ENCODE data around the gene MEPCE.
A peak's percentile ranks its signal among the peaks of the same experiment; 100 is the strongest.
"Not testable (repeated sequence)": the region's sequence is repeated elsewhere in the genome, so short reads cannot be mapped to it uniquely, and the experiment has no call there.

MEPCE gene

GRCh38 chr7:100434297-100435144 is 4.9 kb downstream of the MEPCE start:
- no peak for DNase-seq

- DNase-seq: peak; percentile 22 to 88 (median 77)
Measured at GRCh38 chr7:100435401-100436304, 6.0 kb downstream of the MEPCE start.

- DNase-seq: no peak
Measured at GRCh38 chr7:100437150-100438100, 7.8 kb downstream of the MEPCE start.

- no peak for DNase-seq
Measured at GRCh38 chr7:100438172-100438571, 8.5 kb downstream of the MEPCE start.

GRCh38 chr7:100438731-100439130 is 9.1 kb downstream of the MEPCE start:
- DNase-seq: not testable (repeated sequence)

- not testable (repeated sequence) for DNase-seq
Measured at GRCh38 chr7:100439244-100439643, 9.6 kb downstream of the MEPCE start.

DNA sequence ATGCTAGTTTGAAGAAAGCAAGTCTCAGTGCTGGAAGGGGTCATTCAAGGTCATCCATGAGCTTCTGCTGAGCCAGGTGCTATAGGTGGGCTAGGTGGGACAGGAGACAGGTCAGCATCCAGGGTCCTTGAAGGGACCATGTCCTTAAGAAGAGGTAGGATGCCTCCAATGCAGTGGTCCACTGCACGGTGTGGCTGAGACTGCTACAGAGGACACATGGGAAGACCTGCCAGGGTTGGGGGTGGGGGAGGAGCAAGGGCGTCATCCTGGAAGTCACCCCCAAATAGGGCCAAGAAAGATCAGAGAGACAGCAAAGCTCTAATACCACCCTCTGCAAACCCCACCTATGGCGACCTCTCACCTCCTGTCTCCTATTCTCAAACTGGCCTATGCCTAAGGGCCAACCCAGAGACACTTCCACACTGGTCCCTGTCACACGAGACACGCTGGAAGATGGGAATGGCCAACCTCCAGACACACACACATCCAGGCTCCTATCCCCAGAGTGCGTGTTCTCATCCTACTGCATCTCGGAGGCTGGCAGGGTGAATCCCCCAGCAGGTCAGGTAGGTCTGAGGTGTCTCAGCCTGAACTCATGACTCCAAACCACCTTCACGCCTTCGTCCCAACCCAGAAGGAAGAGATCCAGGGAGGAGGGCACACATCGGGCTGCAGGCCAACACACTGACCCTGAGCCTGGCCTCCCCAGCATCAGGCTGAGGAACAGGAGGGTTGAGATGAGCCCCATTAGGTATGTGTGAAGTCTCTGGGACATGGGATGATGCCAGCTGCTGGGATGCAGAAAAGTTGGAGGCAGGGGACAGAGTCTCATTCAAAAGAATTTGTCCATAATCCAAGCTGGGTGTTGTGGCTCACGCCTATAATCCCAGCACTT is 12.3 kb downstream of the MEPCE start:
- no peak for DNase-seq

- no peak for DNase-seq
Measured at GRCh38 chr7:100443096-100443840, 13.6 kb downstream of the MEPCE start.

GRCh38 chr7:100444311-100445278 is 15.0 kb downstream of the MEPCE start:
- DNase-seq: no peak

- no peak for DNase-seq
Measured at GRCh38 chr7:100446040-100446439, 16.4 kb downstream of the MEPCE start.

DNA sequence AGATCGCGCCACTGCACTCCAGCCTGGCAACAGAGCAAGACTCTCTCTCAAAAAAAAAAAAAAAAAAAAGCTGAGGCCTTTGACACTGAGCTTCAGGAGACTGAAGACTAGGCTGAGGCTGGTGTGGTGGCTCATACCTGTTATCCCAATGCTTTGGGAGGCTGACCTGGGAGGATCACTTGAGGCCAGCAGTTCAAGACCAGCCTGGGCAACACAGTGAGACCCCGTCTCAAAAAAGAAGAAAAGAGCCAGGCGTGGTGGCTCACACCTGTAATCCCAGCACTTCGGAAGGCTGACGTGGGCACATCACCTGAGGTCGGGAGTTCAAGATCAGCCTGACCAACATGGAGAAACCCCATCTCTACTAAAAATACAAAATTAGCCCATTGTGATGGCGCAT is 17.7 kb downstream of the MEPCE start:
- DNase-seq: not testable (repeated sequence)

- DNase-seq: no peak
Measured at GRCh38 chr7:100449190-100449795, 19.7 kb downstream of the MEPCE start.

DNA sequence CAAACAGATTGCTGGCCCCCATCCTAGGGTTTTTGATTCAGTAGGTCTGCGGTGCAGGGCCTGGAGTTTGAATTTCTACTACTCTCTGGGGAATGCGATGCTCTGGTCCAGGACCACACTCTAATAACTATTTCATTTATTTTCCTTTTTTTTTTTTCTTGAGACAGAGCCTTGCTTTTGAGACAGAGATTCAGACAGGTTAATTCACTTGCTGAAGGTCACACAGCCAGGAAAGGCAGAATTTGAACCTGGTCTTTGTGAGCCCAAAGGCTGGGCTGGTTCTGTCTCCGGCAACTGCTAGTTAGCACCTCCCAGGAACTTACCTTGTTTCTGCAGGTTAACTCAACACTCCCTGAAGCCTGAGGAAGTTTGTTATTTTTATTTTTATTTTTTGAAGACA is 22.9 kb downstream of the MEPCE start:
- DNase-seq: no peak

DNA sequence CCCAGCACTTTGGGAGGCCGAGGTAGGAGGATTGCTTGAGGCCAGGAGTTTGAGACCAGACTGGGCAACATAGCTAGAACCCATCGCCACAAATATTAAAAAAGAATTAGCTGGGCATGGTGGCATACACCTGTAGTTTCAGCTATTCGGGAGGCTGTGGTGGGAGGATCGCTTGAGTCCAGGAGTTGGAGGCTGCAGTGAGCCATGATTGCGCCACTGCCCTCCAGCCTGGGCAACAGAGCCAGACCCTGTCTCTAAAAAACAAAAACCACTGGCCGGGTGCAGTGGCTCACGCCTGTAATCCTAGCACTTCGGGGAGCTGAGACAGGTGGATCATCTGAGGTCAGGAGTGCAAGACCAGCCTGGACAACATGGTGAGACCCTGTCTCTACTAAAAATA is 24.2 kb downstream of the MEPCE start:
- not testable (repeated sequence) for DNase-seq

DNA sequence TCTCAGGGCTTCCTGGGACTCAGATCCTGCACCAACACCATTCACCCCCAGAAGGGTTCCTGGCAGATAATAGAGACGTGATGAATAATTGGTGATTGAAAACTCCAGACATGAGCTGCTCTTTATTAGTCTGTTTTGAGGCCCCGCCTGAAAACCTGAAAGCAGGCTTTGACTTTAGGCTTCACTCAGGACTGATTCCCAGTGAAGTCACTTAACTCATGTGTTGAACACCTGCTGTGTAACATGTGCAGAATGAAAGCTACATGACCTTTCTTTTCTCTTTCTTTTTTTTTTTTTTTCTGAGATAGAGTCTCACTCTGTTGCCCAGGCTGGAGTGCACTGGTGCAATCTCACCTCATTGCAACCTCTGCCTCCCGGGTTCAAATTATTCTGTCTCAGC is 25.6 kb downstream of the MEPCE start:
- DNase-seq: no peak

- no peak for DNase-seq
Measured at GRCh38 chr7:100456562-100456961, 26.9 kb downstream of the MEPCE start.

DNA sequence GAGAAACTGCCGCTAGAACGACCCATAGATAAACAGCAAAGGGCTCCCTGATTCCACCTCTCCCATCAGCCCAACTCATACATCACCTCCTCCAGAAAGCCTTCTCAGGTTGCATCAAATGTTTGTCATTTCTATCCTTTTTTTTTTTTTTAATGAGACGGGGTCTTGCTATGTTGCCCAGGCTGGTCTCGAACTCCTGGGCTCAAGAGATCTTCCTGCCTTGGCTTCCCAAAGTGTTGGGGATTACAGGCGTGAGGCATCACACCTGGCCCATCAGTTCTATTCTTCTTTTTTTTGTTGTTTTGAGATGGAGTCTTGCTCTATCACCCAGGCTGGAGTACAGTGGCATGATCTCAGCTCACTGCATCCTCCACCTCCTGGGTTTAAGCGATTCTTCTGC is 27.4 kb downstream of the MEPCE start:
- no peak for DNase-seq

DNA sequence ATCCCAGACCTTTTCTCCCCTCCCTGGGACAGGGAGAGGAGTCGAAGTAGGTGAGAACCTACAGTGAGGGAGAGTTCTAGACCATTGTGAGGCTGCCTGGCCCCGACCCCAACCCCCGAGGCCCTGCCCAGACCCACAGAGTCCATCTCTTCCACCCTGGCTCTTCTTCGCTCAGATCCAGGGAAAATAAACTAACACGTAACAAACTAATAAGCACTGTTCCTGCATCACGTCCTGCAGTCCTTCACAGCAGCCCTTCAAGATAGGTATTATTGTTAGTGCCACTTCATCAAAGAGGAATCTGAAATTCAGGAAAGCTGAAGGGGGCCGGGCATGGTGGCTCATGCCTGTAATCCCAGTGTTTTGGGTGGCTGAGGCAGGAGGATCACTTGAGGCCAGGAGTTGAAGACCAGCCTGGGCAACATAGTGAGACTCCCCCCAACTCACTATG is 34.6 kb downstream of the MEPCE start, which contains the start of gene SPACDR:
Gene SPACDR, minus strand, starts transcription at position 51 of the 451 bp plus-strand sequence. CDS start 235 bp downstream, outside the sequence.
- DNase-seq: no peak

- no peak for DNase-seq
Measured at GRCh38 chr7:100464791-100465190, 35.2 kb downstream of the MEPCE start.
